RWPE1 (cell line): ENCODE results near the gene EVA1A.

ENCODE experiments used
- CTCF ChIA-PET: fragments of 350-600 bp; sonication (Branson Sonifier 250); formaldehyde crosslinking; extraction: SDS; loops from one replicate; lab custom pipeline; 2021; lab: Yijun Ruan, JAX
- POLR2A ChIA-PET: fragments of 400-600 bp; formaldehyde crosslinking; extraction: SDS; loops from one replicate; lab custom pipeline; 2020; ENCODE audit warnings: antibody characterized with exemption; ENCODE audit not compliant: low non-redundant PET; lab: Yijun Ruan, JAX
- DNase-seq: peaks from one replicate; pipeline ENCODE4 v3.0.0; 2012; ENCODE audit warnings: low spot score
- H3K27ac ChIP-seq: fragments of 450-650 bp; 2 replicates; pipeline ENCODE4 v1.5.1; 2017
- CTCF ChIP-seq: fragments of 450-650 bp; conservative IDR thresholded peaks from 2 replicates; pipeline ENCODE4 v1.5.1; 2017; ENCODE audit warnings: low read depth, mild to moderate bottlenecking

EVA1A gene

DNA sequence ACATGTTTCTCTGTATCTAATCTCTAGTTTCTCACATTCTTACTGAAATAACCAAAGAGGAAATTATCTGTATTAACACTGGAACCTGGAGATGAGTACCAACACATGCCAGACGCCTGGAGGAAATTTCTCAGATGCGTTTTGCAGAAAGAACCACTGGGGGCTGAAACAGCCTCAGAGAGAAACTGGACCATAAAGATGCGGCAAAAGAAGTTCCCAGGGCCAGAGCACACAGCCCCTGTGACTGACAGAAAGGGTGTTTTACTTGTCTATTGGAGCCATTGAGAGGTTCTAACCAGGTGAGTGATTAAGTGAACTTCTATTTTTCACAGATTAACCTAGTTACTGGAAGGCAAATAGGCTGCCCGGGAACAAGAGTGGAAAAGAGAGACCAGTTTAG is 103.9 kb downstream of the EVA1A start:
- ChIA-PET CTCF (interaction anchor here (0.6 kb wide), 1 partner anchor 55 kb away, joined by 3 read pairs; no protein-coding TSS in a partner anchor), POLR2A (no interaction called here)
- no peak for DNase-seq
- TF ChIP-seq CTCF = no peak
- H3K27ac ChIP-seq = no peak overlapping the region

- TF ChIP-seq CTCF = no peak
- H3K27ac ChIP-seq = no peak overlapping the region
- no peak for DNase-seq
- ChIA-PET CTCF (interaction anchor here (1.0 kb wide), 1 partner anchor 9 kb away, joined by 4 read pairs; no protein-coding TSS in a partner anchor), POLR2A (no interaction called here)
Measured at GRCh38 chr2:75456111-75456510, 104.6 kb downstream of the EVA1A start.

DNA sequence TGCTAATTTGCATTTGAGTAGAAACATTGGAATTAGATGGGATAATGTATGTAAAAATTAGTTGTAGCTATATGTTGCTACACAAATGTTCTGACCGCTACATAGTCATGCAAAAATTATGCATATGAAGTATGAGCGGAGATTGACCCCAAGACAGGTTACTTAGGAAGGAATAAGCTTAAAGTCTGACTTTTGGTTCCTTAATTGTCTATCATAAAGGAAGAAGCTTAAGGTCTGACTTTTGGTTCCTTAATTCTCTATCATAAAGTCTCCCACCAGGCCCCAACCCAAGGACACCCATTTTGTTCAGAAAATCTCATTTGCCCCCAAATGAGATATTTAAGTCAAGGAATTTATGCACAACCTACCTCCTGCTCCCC is 106.5 kb downstream of the EVA1A start:
- CTCF ChIA-PET = interaction anchor here (1.0 to 1.1 kb wide), 2 partner anchors 12 to 174 kb away, joined by 3 read pairs; no protein-coding TSS in a partner anchor
- DNase-seq = no peak
- no peak overlapping the region for H3K27ac ChIP-seq
- POLR2A ChIA-PET = no interaction called here
- no peak for TF ChIP-seq CTCF

- no peak for DNase-seq
- no peak overlapping the region for H3K27ac ChIP-seq
- ChIA-PET POLR2A (no interaction called here), CTCF (interaction anchor here (1.0 to 1.1 kb wide), 2 partner anchors 13 to 175 kb away, joined by 3 read pairs; no protein-coding TSS in a partner anchor)
- TF ChIP-seq CTCF = no peak
Measured at GRCh38 chr2:75453384-75454240, 107.1 kb downstream of the EVA1A start.

DNA sequence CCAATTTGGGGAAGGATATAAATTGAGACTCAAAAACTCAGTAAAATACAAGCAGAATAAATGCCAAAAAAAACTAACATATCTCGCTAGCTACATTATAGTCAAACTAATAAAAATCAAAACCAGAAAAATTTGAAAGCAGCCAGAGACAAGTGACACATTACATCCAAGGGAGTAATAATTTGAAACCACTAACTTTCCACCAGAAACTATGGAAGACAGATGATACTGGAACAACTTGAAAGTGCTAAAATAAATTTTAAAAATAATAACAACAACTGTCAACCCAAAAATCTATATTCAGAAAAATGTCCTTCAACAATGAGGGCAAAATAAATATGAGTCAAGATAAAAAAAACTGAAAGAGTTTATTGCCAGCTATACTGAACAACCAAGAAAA is 110.7 kb downstream of the EVA1A start:
- H3K27ac ChIP-seq = no peak overlapping the region
- no peak for DNase-seq
- POLR2A ChIA-PET = no interaction called here
- no peak for TF ChIP-seq CTCF
- CTCF ChIA-PET = no interaction called here

DNA sequence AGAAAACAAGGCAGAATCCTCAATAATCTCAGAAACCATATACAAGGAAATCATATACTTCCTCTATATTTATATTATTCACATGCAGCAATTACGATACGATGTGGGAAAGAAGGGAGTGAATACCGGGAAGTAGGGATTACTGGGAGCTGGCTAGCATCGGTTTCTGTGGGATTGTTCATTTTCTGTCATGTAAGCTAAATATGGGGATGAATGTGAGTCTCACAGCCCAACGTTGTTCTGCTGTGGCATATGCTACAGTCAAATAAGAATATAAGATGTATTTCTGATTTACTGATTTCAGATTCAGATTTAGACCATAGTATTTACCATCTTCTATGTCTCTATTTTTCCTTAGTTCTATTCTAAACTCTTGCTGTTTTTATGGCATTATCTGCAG is 113.6 kb downstream of the EVA1A start:
- ChIA-PET POLR2A (no interaction called here), CTCF (interaction anchor here (0.5 kb wide), 1 partner anchor 335 kb away, joined by 3 read pairs; no protein-coding TSS in a partner anchor)
- DNase-seq = no peak
- no peak overlapping the region for H3K27ac ChIP-seq
- no peak for TF ChIP-seq CTCF
